ENCODE measurements around the gene FMNL1.
A peak's percentile ranks its signal among the peaks of the same experiment; 100 is the strongest.

The FMNL1 gene

DNA sequence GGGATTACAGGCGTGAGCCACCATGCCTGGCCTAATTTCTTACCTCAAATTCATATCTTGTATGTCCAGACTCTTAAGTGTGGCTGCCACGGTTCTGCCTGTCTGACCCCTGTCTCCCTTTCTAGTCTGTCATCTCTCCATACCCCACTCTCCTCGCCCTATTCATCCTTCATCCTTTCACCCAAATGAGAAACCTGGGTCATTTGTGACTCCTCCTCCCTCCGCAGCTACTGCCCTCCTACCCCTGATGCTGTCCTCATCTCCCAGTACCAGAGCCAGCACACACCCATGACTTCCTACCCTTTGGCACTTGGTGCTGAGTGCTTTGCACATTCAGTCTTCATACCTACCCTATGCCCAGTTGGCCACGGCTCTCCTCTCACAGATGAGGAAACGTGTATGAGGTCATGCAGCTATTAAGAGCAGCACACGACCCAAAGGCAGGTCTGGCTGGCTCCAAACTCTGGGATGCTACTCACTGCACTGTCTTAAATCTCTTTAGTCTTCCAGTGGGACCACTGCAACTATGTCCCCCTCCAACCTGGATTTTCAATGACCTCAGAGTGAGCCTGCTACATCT lies 38.6 kb downstream of the FMNL1 start:
- DNase-seq, result no peak

DNA sequence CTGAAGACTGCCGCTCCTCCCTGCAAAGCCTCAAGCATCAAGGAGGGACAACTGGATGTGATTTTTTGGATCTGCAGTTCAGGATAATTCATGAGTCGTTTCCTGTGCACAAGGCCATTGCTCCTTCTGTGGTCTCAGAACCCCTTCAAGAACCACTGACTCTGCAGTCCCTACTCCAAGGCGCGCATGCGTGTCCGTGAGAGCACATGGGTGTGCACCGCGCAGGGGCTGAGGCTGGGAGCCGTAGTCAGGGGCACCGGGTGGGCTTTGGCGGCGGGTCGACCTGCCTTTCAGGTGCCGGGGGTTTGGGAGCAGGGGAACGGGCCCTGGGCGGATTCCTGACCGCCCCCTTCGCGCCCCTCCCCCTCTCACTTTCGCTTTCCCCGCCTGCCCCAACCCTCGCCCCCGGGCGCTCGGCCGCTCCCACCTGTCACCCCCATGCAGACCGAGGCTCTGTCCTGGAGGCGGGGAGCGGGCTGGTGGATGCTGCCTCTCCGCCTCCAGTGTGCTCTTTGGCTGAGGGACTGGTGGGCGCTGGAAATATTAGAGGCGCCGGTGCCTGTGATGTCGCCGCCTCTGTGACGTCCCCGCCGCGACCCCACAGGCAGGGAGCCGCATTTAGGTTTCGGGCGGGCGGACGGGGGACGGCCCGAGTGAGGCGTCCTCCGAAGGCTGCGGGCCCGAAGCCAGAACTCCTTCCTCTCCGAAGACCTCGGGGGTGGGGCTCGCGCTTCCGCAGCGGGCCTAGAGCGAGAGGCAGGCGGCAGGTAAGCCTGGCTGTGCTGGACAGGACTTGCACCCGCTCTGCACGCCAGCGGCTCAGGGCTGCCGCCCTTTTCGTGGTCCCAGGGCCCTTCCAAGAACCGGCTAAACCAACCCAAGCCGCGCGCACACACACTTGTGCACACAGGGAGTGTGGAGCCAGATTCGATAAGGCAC lies 40.2 kb downstream of the FMNL1 start, which contains the start of gene SPATA32:
TSS of gene SPATA32 (minus strand) at position 518 of the 939 bp plus-strand sequence. CDS start at position 440, 78 bp downstream.
- peak; percentile 77 for DNase-seq

GRCh38 chr17:45262516-45263476 lies 41.1 kb downstream of the FMNL1 start:
- DNase-seq, result no peak

- DNase-seq, result no peak
Observed at GRCh38 chr17:45263477-45263860, 41.8 kb downstream of the FMNL1 start.

DNA sequence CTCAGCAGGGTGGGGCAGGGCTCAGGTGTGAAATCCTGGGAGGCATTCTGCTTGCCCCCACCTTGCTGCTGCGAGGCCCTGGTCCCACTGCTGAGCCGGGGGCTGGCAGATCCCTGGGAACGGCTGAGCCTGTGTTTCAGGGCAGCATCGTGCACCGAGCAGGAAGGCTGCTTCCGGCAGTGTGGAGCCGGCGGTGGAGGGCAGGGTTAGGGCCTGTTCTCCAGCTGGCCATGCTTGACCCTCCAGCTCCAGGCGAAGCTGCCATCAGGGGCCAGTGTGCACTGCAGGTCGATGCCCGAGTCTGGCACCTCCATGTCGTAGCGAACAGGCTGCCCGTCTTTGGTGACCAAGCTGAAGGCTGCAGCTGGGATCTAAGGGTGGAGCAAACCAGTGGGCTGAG lies 42.7 kb downstream of the FMNL1 start:
- DNase-seq, result no peak

GRCh38 chr17:45264988-45265387 lies 43.3 kb downstream of the FMNL1 start:
- no peak for DNase-seq

DNA sequence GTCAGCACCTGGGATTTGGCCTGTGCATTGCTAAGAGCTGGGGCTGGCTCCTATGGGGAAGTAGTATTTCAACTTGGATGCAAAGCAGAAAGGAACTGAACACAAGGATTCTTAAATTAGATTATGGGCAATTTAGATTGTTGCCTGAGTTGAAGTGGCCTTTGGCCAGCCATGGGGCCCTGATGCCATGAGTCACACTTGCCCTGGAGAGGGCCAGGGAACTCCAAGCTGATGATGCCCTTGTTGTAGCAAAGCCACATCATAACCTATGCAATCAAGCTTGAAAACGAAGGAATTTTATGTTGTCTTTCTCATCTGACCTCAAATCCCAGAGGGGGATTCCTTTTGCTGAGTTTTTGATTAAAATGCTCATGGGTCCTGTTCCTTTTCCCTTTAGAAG lies 44.1 kb downstream of the FMNL1 start:
- DNase-seq, result no peak

- DNase-seq, result no peak
Observed at GRCh38 chr17:45266372-45266926, 44.8 kb downstream of the FMNL1 start.

DNA sequence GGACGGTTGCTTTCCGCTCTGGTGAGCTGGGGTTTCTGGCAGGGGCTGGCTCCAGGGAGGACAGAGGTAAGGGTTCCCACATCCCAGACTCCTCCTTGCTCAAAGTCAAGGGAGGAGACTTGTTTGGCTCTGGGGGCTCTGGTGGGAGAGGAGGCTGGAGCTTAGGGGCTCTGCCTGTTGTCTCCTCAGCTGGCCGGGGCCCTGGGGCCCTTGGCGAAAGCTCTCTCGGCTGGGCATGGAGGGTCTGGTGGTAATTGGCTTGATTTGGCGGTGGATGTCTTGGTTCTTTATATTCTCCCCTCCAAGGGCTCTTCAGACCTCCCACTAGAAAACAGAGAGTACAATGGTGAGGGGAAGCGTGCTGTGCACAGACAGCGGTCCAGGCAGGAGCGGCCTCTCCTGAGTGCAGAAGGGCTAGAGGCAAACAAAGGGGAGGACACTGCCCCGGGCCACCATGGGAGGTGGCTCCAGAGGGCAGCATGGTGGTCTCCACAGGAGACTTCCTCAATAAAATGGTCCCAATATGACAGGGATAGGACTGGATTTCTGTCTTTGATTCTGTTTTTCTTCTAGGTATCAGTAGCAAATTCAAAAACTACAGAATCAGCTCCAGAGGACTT lies 45.9 kb downstream of the FMNL1 start:
- no peak for DNase-seq

DNA sequence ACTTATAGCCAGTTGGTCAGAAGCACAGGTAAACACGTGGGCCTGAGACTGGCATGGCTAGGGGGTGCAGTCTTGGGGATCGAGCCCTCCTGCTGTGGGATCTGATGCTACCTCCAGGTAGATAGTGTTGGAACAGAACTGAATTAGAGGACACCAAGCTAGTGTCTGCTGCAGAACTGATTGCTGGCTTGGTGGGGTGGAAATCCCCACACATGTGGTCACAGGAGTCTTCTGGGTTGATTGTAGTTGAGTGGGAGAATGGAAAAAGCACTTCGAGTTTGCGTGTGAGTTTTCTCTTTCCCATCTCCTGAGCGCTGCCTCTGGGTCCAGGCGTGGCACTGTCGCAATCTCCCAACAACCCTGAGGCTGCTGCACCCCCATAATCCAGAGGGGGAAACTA lies 48.2 kb downstream of the FMNL1 start:
- peak; percentile 30 for DNase-seq

GRCh38 chr17:45270828-45271418 lies 49.2 kb downstream of the FMNL1 start:
- DNase-seq, result peak; percentile 71

- no peak for DNase-seq
Observed at GRCh38 chr17:45271603-45272002, 49.9 kb downstream of the FMNL1 start.

DNA sequence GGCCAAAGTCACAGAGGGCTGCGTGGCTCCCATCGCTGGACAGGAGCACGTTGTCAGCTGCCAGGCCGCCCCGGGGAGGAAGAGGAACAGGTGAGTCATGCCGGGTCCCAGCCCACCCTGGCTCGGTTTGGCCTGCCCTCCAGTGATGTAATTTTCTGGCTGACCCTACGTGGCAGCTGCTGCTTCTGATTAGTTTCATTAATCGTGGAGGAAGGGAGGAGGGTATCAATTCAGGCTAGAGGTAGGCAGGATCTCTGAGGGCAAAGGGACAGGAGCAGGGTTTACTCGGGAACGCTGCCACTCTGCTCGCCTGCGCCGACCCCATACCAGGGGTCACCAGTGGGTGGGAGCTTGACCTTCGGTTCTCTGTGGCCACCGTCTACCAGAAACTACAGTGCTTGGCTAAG lies 51.9 kb downstream of the FMNL1 start:
- no peak for DNase-seq

DNA sequence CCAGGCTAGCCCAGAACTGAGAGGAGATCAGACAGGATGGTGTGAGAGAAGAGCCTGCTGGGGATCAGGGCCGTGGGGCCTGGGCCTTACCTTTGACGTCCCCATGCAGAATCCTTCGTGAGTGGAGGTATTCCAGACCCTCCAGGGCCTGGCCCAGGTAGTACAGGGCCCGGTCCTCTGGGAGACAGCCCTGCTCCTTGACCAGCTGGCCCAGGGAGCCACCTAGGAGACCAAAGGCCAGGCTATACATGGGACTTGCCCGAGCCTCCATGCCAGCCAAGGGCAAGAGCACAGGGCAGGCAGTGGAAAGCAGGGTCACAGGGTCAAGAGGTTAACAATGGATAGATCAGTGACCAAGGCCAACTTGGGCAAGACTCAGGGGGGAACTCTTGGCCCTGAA lies 52.3 kb downstream of the FMNL1 start:
- DNase-seq, result no peak

GRCh38 chr17:45276031-45276430 lies 54.3 kb downstream of the FMNL1 start:
- DNase-seq, result no peak

GRCh38 chr17:45277216-45277849 lies 55.6 kb downstream of the FMNL1 start:
- DNase-seq, result peak; percentile 93

- no peak for DNase-seq
Observed at GRCh38 chr17:45277992-45278391, 56.3 kb downstream of the FMNL1 start.

- DNase-seq, result no peak
Observed at GRCh38 chr17:45279898-45280297, 58.2 kb downstream of the FMNL1 start.

DNA sequence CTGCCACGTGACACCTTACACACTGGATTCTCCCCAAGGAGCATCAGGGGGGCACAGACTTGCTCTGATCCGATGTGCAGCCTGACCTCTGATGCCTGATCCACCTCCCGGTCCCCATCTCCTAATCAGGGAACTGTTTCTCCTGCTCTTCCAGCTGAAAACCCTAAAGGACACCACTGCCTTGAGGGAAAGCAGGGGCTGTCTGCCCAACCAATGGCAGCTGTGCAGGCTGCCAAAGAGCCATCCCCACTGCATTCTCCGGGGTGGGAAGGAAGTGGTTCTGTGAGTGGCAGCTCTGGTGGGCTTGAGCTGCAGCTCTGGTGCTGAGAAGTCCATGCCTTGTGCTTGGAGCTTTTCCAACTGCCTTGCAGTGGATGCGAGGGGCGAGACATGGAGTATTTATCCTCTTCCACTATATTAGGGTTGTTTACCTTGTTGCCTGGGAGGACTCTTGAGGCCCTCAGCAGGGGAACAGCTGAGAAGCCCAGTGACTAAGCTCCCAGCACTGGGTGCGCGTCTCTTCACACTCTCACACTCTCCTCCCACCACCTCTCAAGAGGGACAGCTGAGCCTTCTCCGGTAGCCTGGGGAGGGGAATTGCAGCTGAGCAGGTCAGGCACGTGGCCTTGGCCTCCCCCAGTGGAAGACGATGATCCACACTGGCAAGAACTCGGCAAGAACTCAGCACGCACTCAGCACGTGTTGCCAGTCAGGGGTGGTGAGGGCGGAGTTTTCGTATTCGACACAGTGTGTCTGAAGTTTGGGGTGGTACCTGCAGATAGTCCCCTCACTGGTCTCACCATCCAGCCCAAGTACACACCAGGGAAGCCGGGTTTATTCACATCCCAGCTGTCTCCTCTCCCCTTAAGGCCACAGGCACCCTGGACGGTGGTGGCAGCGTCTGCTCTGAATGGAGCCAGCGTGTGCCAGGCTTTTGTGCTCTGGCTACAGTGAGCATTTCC lies 61.3 kb downstream of the FMNL1 start:
- DNase-seq, result no peak

GRCh38 chr17:45283711-45284110 lies 62.0 kb downstream of the FMNL1 start:
- no peak for DNase-seq

All from stimulated activated CD4-positive, alpha-beta T cell treated with anti-CD3 and anti-CD28 coated beads, Interleukin-15, amount 100 ng/mL, for 24 hours (primary cell).